Occipital lobe (tissue), 2 donors: ENCODE measurements around the gene AP5B1. TPM values are rescaled to one million over a fixed set of nuclear protein-coding genes. Genes with fewer than 3 reads are reported as not detected.
"Not testable (repeated sequence)": the region's sequence is repeated elsewhere in the genome, so short reads cannot be mapped to it uniquely, and the experiment has no call there.

Source experiments
- DNase-seq: peaks from one replicate; lab custom pipeline; 2025; lab: John Stamatoyannopoulos, UW
- total RNA-seq: library from RNA; depleted of rRNA; stranded (reverse); fragments of >200 nt; gene quantifications from one replicate; pipeline ENCODE4 v1.2.3, GENCODE V29; 2014

Gene AP5B1
- total RNA-seq, 1 donor from 2014 or later: 4.7 TPM

GRCh38 chr11:65767406-65767805, 13.4 kb downstream of the AP5B1 start:
- DNase-seq: no peak

- no peak for DNase-seq
These were observed 14.2 kb downstream of the AP5B1 start for GRCh38 chr11:65766535-65766934.

- no peak for DNase-seq
These were observed 16.3 kb downstream of the AP5B1 start for GRCh38 chr11:65764434-65764833.

DNA sequence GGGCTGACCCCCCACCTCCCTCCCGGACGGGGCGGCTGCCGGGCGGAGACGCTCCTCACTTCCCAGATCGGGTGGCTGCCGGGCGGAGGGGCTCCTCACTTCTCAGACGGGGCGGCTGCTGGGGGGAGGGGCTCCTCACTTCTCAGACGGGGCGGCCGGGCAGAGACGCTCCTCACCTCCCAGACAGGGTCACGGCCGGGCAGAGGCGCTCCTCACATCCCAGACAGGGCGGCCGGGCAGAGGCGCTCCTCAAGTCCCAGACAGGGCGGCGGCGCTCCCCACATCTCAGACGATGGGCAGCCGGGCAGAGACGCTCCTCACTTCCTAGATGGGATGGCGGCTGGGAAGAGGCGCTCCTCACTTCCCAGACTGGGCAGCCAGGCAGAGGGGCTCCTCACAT, 18.0 kb downstream of the AP5B1 start:
- DNase-seq: not testable (repeated sequence)

DNA sequence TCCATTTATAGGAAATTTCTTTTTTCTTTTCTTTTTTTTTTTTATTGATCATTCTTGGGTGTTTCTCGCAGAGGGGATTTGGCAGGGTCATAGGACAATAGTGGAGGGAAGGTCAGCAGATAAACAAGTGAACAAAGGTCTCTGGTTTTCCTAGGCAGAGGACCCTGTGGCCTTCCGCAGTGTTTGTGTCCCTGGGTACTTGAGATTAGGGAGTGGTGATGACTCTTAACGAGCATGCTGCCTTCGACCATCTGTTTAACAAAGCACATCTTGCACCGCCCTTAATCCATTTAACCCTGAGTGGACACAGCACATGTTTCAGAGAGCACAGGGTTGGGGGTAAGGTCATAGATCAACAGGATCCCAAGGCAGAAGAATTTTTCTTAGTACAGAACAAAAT, 18.6 kb downstream of the AP5B1 start:
- not testable (repeated sequence) for DNase-seq

GRCh38 chr11:65745049-65745448, 35.7 kb downstream of the AP5B1 start:
- no peak for DNase-seq

GRCh38 chr11:65744699-65745042, 36.1 kb downstream of the AP5B1 start:
- no peak for DNase-seq

DNA sequence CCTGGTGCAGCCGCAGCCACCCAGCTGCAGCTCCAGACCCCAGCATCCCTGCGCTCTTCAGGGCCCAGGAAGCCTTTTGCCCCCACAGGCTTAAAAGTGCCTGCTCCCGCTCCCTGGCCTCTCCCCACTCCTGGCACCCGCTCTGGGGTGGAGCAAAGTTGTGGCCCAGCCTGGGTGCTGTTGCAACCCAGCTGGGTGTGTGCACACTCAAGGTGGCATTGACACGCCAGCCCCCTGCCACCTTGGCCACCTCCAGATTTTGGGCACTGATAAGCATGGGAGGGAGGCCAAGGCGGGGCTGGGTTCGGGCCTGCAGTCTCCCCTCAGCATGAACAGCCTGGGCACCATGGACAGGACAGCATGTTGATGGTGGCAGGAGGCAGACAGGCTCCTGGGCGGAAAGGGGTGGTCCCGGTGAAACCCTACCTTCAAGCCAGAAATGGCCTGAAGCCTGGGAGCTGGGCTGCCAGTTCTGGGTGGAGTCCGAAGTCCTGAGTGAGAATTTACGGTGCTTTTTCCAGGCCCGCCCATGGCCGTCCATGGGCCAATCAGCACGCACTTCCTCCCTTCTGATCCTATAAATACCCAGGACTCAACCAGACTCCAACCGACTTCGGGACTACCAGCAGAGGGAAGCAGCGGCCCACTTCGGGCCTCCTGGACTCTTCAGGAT, 36.6 kb downstream of the AP5B1 start:
- no peak for DNase-seq

DNA sequence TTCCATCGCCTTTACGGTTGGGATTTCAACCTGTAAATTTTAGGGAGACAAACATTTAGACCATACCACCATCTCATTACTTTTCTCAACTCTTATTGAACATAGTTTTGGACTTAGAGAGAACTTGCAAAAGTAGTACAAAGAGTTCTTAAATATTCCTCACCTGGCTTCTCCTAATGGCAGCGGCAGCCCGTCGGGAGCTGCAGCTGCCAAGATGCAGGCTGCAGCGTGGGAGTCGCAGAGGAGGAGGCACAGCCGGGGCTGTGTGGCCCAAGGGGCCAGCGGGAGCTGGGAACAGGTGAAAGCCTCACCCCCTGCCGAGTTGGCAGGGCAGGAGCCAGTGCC, 37.1 kb downstream of the AP5B1 start:
- no peak for DNase-seq

GRCh38 chr11:65742353-65742752, 38.4 kb downstream of the AP5B1 start:
- DNase-seq: no peak

- DNase-seq: no peak
These were observed 39.6 kb downstream of the AP5B1 start for GRCh38 chr11:65741185-65741584.

DNA sequence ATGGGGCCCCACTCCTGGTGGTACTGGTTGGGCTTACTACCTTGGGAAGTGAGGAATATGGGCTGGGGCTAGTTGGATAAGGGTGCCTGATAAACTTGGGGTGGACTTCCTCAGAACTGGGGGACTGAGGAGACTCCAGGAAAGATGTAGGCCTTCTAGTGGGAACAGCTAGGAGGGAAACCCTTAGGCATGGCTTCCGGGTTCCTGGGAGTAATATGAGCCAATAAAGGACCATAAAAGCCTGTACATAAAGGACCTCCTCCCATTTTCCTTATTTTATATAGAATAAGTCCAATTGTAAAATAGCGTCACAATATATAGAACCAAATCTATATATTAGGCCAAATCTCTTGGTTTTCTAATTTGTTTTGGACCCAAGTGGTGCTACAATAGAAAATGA, 41.8 kb downstream of the AP5B1 start:
- no peak for DNase-seq

DNA sequence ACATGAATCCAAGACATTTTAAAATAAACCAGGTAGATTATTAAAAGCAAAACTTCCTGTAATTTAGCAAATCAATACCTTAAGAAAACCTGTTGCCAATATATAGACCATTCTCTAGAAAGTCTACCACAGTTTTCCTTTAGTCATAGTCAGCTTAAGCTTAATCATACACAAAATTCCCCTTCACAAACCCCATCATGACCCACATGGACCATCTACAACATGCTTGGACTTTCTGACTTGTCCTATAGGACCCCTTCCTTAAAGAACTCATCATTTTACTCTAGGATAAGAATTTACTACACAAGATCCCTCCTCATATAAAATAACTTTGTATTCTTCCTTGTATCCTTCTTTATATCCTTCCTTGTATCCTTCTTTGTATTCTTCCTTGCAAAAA, 44.0 kb downstream of the AP5B1 start:
- no peak for DNase-seq

DNA sequence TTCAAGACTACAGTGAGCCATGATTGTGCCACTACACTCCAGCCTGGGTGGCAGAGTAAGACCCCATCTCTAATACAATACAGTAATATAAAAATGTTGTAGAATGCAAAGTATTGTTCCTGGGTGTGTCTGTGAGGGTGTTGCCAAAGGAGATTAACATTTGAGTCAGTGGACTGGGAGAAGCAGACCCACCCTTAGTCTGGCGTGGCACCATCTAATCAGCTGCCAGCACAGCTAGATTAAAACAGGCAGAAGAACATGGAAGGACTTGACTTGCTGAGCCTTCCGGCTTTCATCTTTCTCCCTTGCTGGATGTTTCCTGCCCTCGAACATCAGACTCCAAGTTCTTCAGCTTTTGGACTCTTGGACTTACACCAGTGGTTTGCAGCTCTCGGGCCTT, 45.7 kb downstream of the AP5B1 start:
- not testable (repeated sequence) for DNase-seq

- no peak for DNase-seq
These were observed 50.3 kb downstream of the AP5B1 start for GRCh38 chr11:65730461-65730860.

DNA sequence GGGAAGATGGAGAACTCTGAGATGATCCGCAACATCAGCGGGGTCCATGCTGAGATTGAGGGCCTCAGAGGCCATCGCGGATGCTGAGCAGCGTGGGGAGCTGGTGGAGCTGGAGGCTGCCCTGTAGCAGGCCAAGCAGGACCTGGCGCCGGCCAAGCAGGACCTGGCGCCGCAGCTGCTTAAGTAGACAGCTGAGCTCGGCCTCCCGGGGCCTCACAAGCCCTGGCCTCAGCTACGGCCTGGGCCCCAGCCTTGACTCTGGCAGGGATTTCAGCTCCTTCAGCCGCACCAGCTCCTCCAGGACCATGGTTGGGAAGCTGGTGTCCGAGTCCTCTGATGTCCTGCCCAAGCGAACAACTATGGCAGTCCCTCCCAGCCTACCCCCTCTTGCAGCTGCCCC, 52.9 kb downstream of the AP5B1 start:
- no peak for DNase-seq

DNA sequence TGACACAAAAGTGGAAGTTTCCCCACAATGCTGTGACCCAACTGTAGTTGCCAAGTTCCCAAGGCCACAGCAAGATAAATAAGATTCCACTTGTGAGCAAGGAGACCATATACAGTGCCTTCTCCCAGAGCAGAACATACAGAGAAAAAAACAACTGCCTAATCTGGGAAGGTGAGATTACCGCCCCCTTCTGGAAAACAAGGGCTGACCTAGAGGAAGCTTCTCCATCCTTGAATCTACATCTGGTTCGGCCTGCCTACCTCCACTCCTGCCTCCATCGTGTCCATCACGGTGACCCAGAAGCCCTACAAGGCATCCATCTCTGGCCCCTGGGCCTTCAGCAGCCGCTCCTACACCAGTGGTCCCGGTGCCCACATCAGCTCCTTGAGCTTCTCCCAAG, 54.1 kb downstream of the AP5B1 start:
- DNase-seq: no peak

Other genes with a start within 250 kb of the AP5B1 start
- 18.4 TPM for gene LTBP3, start 222.6 kb downstream of the AP5B1 start, total RNA-seq
- 23.6 TPM for gene ZNRD2, start 210.5 kb downstream of the AP5B1 start, total RNA-seq
- gene FAM89B, start 208.4 kb downstream of the AP5B1 start, total RNA-seq: 22.3 TPM
- 9.7 TPM for gene EHBP1L1, start 204.9 kb downstream of the AP5B1 start, total RNA-seq
- gene KCNK7, start 185.2 kb downstream of the AP5B1 start, total RNA-seq: 0.31 TPM
- gene MAP3K11, start 166.8 kb downstream of the AP5B1 start, total RNA-seq: 9.0 TPM
- gene PCNX3, start 165.2 kb downstream of the AP5B1 start, total RNA-seq: 7.0 TPM
- 3.7 TPM for gene SIPA1, start 142.9 kb downstream of the AP5B1 start, total RNA-seq
- 12.6 TPM for gene RELA, start 118.1 kb downstream of the AP5B1 start, total RNA-seq
- 43.8 TPM for gene KAT5, start 68.7 kb downstream of the AP5B1 start, total RNA-seq
- gene RNASEH2C, start 60.2 kb downstream of the AP5B1 start, total RNA-seq: 9.4 TPM
- gene OVOL1, start 6.1 kb upstream of the AP5B1 start, total RNA-seq: not detected
- 7.3 TPM for gene SNX32, start 53.0 kb upstream of the AP5B1 start, total RNA-seq
- 404 TPM for gene CFL1, start 77.2 kb upstream of the AP5B1 start, total RNA-seq
- gene MUS81, start 79.5 kb upstream of the AP5B1 start, total RNA-seq: 45.9 TPM
- 13.3 TPM for gene EFEMP2, start 91.8 kb upstream of the AP5B1 start, total RNA-seq
- gene CTSW, start 98.9 kb upstream of the AP5B1 start, total RNA-seq: not detected
- gene FIBP, start 107.5 kb upstream of the AP5B1 start, total RNA-seq: 107 TPM
- gene CCDC85B, start 109.7 kb upstream of the AP5B1 start, total RNA-seq: 14.0 TPM
- not detected for gene FOSL1, start 119.4 kb upstream of the AP5B1 start, total RNA-seq
- gene C11orf68, start 138.1 kb upstream of the AP5B1 start, total RNA-seq: 12.6 TPM
- 50.4 TPM for gene DRAP1, start 138.4 kb upstream of the AP5B1 start, total RNA-seq
- gene TSGA10IP, start 164.5 kb upstream of the AP5B1 start, total RNA-seq: not detected
- gene SART1, start 180.8 kb upstream of the AP5B1 start, total RNA-seq: 22.1 TPM
- 20.7 TPM for gene EIF1AD, start 221.2 kb upstream of the AP5B1 start, total RNA-seq
- 16.7 TPM for gene BANF1, start 221.5 kb upstream of the AP5B1 start, total RNA-seq
- gene CST6, start 231.0 kb upstream of the AP5B1 start, total RNA-seq: not detected
- not detected for gene CATSPER1, start 245.5 kb upstream of the AP5B1 start, total RNA-seq